ENCODE results near the gene JHY. TPM values are rescaled to one million over a fixed set of nuclear protein-coding genes. Genes with fewer than 3 reads are reported as not detected.

The JHY gene
- total and polyA plus RNA-seq, 4 donors, result 0.13 to 0.25 (median 0.14) TPM

DNA sequence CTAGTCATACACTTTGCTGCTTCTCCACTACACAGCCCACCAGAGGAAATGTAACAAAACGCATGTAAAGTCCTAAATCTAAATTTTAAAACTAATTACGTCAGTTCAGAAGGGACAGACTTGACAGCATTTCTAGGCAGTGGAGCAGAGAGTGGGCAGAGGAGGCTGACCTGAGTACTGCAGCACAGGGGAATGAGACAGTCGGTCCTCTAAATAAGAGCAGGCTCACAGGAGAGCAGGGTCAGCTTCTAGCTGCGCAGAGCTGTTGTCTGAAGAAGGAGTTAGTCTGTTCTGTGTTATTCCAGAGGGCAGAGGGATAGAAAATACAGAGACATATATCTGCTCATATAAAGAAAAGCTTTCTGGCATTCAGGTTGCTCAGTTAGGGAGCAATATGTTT, 40.3 kb downstream of the JHY start:
- TF ChIP-seq RAD21 (IDR thresholded peaks at IDR 0.05) (no peak), JUND (IDR thresholded peaks at IDR 0.05) (no peak), RXRA (IDR thresholded peaks at IDR 0.05) (no peak), SP1 (IDR thresholded peaks at IDR 0.05) (no peak), HNF4G (IDR thresholded peaks at IDR 0.05) (no peak), YY1 (IDR thresholded peaks at IDR 0.05) (no peak), TAF1 (conservative IDR thresholded peaks at IDR 0.05) (no peak), EGR1 (IDR thresholded peaks at IDR 0.05; ENCODE audit: low read depth in 2 of 2) (no peak), FOXA1 (IDR thresholded peaks at IDR 0.05) (no peak), NR2F2 (IDR thresholded peaks at IDR 0.05) (no peak), FOXA2 (IDR thresholded peaks at IDR 0.05) (no peak), HNF4A (conservative IDR thresholded peaks at IDR 0.05) (no peak), GABPA (IDR thresholded peaks at IDR 0.05 in 1 of 2, conservative IDR thresholded peaks at IDR 0.05 in 1 of 2) (no peak), MAX (IDR thresholded peaks at IDR 0.05) (no peak), ATF3 (IDR thresholded peaks at IDR 0.05) (no peak)
- TF ChIP-seq, protein P1, sequence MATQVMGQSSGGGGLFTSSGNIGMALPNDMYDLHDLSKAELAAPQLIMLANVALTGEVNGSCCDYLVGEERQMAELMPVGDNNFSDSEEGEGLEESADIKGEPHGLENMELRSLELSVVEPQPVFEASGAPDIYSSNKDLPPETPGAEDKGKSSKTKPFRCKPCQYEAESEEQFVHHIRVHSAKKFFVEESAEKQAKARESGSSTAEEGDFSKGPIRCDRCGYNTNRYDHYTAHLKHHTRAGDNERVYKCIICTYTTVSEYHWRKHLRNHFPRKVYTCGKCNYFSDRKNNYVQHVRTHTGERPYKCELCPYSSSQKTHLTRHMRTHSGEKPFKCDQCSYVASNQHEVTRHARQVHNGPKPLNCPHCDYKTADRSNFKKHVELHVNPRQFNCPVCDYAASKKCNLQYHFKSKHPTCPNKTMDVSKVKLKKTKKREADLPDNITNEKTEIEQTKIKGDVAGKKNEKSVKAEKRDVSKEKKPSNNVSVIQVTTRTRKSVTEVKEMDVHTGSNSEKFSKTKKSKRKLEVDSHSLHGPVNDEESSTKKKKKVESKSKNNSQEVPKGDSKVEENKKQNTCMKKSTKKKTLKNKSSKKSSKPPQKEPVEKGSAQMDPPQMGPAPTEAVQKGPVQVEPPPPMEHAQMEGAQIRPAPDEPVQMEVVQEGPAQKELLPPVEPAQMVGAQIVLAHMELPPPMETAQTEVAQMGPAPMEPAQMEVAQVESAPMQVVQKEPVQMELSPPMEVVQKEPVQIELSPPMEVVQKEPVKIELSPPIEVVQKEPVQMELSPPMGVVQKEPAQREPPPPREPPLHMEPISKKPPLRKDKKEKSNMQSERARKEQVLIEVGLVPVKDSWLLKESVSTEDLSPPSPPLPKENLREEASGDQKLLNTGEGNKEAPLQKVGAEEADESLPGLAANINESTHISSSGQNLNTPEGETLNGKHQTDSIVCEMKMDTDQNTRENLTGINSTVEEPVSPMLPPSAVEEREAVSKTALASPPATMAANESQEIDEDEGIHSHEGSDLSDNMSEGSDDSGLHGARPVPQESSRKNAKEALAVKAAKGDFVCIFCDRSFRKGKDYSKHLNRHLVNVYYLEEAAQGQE (IDR thresholded peaks at IDR 0.05), result no peak
- TF ChIP-seq, protein P2, sequence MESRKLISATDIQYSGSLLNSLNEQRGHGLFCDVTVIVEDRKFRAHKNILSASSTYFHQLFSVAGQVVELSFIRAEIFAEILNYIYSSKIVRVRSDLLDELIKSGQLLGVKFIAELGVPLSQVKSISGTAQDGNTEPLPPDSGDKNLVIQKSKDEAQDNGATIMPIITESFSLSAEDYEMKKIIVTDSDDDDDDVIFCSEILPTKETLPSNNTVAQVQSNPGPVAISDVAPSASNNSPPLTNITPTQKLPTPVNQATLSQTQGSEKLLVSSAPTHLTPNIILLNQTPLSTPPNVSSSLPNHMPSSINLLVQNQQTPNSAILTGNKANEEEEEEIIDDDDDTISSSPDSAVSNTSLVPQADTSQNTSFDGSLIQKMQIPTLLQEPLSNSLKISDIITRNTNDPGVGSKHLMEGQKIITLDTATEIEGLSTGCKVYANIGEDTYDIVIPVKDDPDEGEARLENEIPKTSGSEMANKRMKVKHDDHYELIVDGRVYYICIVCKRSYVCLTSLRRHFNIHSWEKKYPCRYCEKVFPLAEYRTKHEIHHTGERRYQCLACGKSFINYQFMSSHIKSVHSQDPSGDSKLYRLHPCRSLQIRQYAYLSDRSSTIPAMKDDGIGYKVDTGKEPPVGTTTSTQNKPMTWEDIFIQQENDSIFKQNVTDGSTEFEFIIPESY (IDR thresholded peaks at IDR 0.05), result no peak
- H3K4me3 ChIP-seq (ENCODE audit: low read depth in 1 of 3, low read length in 3 of 3), result no peak overlapping the region
- H3K27me3 ChIP-seq (ENCODE audit: control insufficient read depth in 4 of 4, insufficient read depth in 4 of 4, low read length in 3 of 4), result no peaks in the 10 kb centered on the region
- H3K9ac ChIP-seq (ENCODE audit: low read depth in 1 of 2, low read length in 2 of 2), result no peak overlapping the region
- H3K27ac ChIP-seq (ENCODE audit: low read depth in 1 of 2, low read length in 2 of 2), result no peak overlapping the region
- WGBS, result 77% methylated on average over 4 of the region's 4 CpGs
- H3K36me3 ChIP-seq (ENCODE audit: control insufficient read depth in 4 of 4, insufficient read depth in 3 of 4, low read depth in 1 of 4, low read length in 3 of 4), result no peaks in the 10 kb centered on the region
- no peak for DNase-seq (ENCODE audit: low spot score)
- no peaks in the 10 kb centered on the region for H3K4me1 ChIP-seq (ENCODE audit: control insufficient read depth in 4 of 4, insufficient read depth in 4 of 4, low read length in 3 of 4)
- H3K9me3 ChIP-seq (ENCODE audit: control insufficient read depth in 4 of 4, low read length in 3 of 4), result no peaks in the 10 kb centered on the region

GRCh38 chr11:122923302-122923701, 40.7 kb downstream of the JHY start:
- 60% methylated on average over 2 of the region's 2 CpGs for WGBS
- no peak overlapping the region for H3K4me3 ChIP-seq (ENCODE audit: low read depth in 1 of 3, low read length in 3 of 3)
- H3K4me1 ChIP-seq (ENCODE audit: control insufficient read depth in 4 of 4, insufficient read depth in 4 of 4, low read length in 3 of 4), result no peaks in the 10 kb centered on the region
- DNase-seq (ENCODE audit: low spot score), result no peak
- no peaks in the 10 kb centered on the region for H3K27me3 ChIP-seq (ENCODE audit: control insufficient read depth in 4 of 4, insufficient read depth in 4 of 4, low read length in 3 of 4)
- TF ChIP-seq HNF4G (IDR thresholded peaks at IDR 0.05), result no peak
- no peak for TF ChIP-seq NR2F2 (IDR thresholded peaks at IDR 0.05)
- TF ChIP-seq RXRA (IDR thresholded peaks at IDR 0.05), result no peak
- no peak for TF ChIP-seq MAX (IDR thresholded peaks at IDR 0.05)
- H3K9ac ChIP-seq (ENCODE audit: low read depth in 1 of 2, low read length in 2 of 2), result no peak overlapping the region
- H3K36me3 ChIP-seq (ENCODE audit: control insufficient read depth in 4 of 4, insufficient read depth in 3 of 4, low read depth in 1 of 4, low read length in 3 of 4), result no peaks in the 10 kb centered on the region
- no peaks in the 10 kb centered on the region for H3K9me3 ChIP-seq (ENCODE audit: control insufficient read depth in 4 of 4, low read length in 3 of 4)
- H3K27ac ChIP-seq (ENCODE audit: low read depth in 1 of 2, low read length in 2 of 2), result no peak overlapping the region
